Measurements from ENCODE around the gene OXCT2. TPM values are rescaled to one million over a fixed set of nuclear protein-coding genes. Genes with fewer than 3 reads are reported as not detected.

Gene OXCT2
- total and polyA plus RNA-seq, 9 of the 15 experiments (the other 6 are each of a cell fraction or from before 2014, with no cell fraction given): 0.08 to 0.64 (median 0.22) TPM; not detected in 2

- TF ChIP-seq XRCC4 (IDR thresholded peaks at IDR 0.05; ENCODE audit: extremely low read depth, insufficient read depth, insufficient read length) (no peak), FOXP4 (CRISPR knock-in tag; IDR thresholded peaks at IDR 0.05; ENCODE audit: borderline replicate concordance) (no peak), LCOR (CRISPR knock-in tag; IDR thresholded peaks at IDR 0.05) (no peak), NCOA4 (IDR thresholded peaks at IDR 0.05; ENCODE audit: partially characterized antibody) (no peak), DLX4 (CRISPR knock-in tag; IDR thresholded peaks at IDR 0.05) (no peak), ZNF395 (CRISPR knock-in tag; IDR thresholded peaks at IDR 0.05) (no peak), ARHGAP35 (IDR thresholded peaks at IDR 0.05; ENCODE audit: partially characterized antibody) (no peak), ZNF512 (tag; IDR thresholded peaks at IDR 0.05) (no peak), TBP (optimal IDR thresholded peaks at IDR 0.05; ENCODE audit: low read depth, low read length) (no peak), THAP12 (CRISPR knock-in tag; IDR thresholded peaks at IDR 0.05) (no peak), CREBBP (IDR thresholded peaks at IDR 0.05; ENCODE audit: low read depth, low read length) (no peak), SIX5 (IDR thresholded peaks at IDR 0.05; ENCODE audit: borderline replicate concordance in 1 of 2, insufficient read depth in 1 of 2, low read depth in 1 of 2, low read length in 2 of 2) (no peak), MCM2 (IDR thresholded peaks at IDR 0.05; ENCODE audit: low read depth) (no peak), CBFA2T3 (IDR thresholded peaks at IDR 0.05) (peak; percentile 71), HDAC1 (IDR thresholded peaks at IDR 0.05) (no peak), JUNB (CRISPR knock-in tag; conservative IDR thresholded peaks at IDR 0.05) (no peak), NFIC (IDR thresholded peaks at IDR 0.05) (peak; percentile 12; the same call in 1 of the 2 replicates), SMC3 (conservative IDR thresholded peaks at IDR 0.05; ENCODE audit: insufficient read depth, low read depth, low read length) (no peak), TRIM28 (IDR thresholded peaks at IDR 0.05) (no peak), PTRF (tag; IDR thresholded peaks at IDR 0.05) (no peak), SP1 (CRISPR knock-in tag; IDR thresholded peaks at IDR 0.05) (no peak), OTX1 (CRISPR knock-in tag; IDR thresholded peaks at IDR 0.05) (no peak), ZNF239 (CRISPR knock-in tag; IDR thresholded peaks at IDR 0.05) (no peak), ZNF184 (CRISPR knock-in tag; IDR thresholded peaks at IDR 0.05) (no peak)
These were observed 13.6 kb downstream of the OXCT2 start (continued) for GRCh38 chr1:39757501-39757900.

Measured in K562 (cell line).